ENCODE results near the gene CCDC12.

- TF ChIP-seq CTCF (IDR thresholded peaks at IDR 0.05) (no peak), POLR2A (IDR thresholded peaks at IDR 0.05) (no peak)
Observed at GRCh38 chr3:46907271-46907670, 69.3 kb downstream of the CCDC12 start.
